H1 (cell line): ENCODE measurements around the gene RELN. TPM values are rescaled to one million over a fixed set of nuclear protein-coding genes. Genes with fewer than 3 reads are reported as not detected.

Experiments used
- CTCF ChIA-PET: fragments of 300-600 bp; sonication (Branson Sonifier 250); formaldehyde crosslinking; loops from one replicate; lab custom pipeline; 2021; ENCODE audit not compliant: partially characterized antibody; lab: Charles Lee
- POLR2A ChIA-PET: fragments of 300-600 bp; sonication (Branson Sonifier 250); formaldehyde crosslinking; loops from one replicate; lab custom pipeline; 2021; ENCODE audit warnings: inconsistent platforms; ENCODE audit not compliant: partially characterized antibody; lab: Charles Lee
- DNase-seq, 2 experiments: peaks; one replicate each; pipeline versions ENCODE4 v3.0.0 to v3.0.0-alpha.2; 2010 to 2022; ENCODE audit warnings: low spot score in 2 of 2, low read depth in 1 of 2, mixed read lengths in 1 of 2
- FAIRE-seq: peaks from 2 replicates; lab custom pipeline; 2011; peaks lifted over from hg19 to GRCh38; lab: Jason Lieb, UNC
- H2AFZ ChIP-seq: 2 replicates; pipeline ENCODE4 v1.8.1; 2012; ENCODE audit warnings: low read length, inconsistent platforms
- H2AK5ac ChIP-seq: 2 replicates; pipeline ENCODE4 v1.6.1; 2013; ENCODE audit warnings: low read depth, low read length
- H2BK120ac ChIP-seq: replicated peaks from 2 replicates; pipeline ENCODE3; 2013; ENCODE audit warnings: low read depth, low read length, inconsistent platforms
- H2BK12ac ChIP-seq: 2 replicates; pipeline ENCODE4 v1.6.1; 2013; ENCODE audit warnings: low read depth, low read length
- H2BK15ac ChIP-seq: 2 replicates; pipeline ENCODE4 v1.6.1; 2013; ENCODE audit warnings: low read length
- H2BK20ac ChIP-seq: 2 replicates; pipeline ENCODE4 v1.6.1; 2013; ENCODE audit warnings: low read length
- H2BK5ac ChIP-seq: 2 replicates; pipeline ENCODE4 v1.6.1; 2013; ENCODE audit warnings: low read depth, low read length
- H3K14ac ChIP-seq: 2 replicates; pipeline ENCODE4 v1.6.1; 2013; ENCODE audit warnings: inconsistent platforms; ENCODE audit not compliant: insufficient read length
- H3K18ac ChIP-seq: 2 replicates; pipeline ENCODE4 v1.6.1; 2013; ENCODE audit warnings: low read length; ENCODE audit errors: extremely low read depth
- H3K23ac ChIP-seq: 2 replicates; pipeline ENCODE4 v1.6.1; 2013; ENCODE audit warnings: inconsistent platforms; ENCODE audit not compliant: insufficient read length
- H3K23me2 ChIP-seq: 2 replicates; pipeline ENCODE4 v1.6.1; 2013; ENCODE audit warnings: low read depth, low read length
- H3K27ac ChIP-seq: 2 replicates; pipeline ENCODE4 v1.6.1; 2011; ENCODE audit warnings: low read depth, low read length, inconsistent platforms
- H3K27me3 ChIP-seq, 4 experiments: replicated peaks in 1 of 4; 1 replicate in 1 of 4; 2 replicates in 3 of 4; pipeline versions ENCODE4 v1.6.1 to v1.8.1; 2011 to 2013; ENCODE audit warnings: low read length in 3 of 4, mild to moderate bottlenecking in 3 of 4, inconsistent platforms in 2 of 4, mixed read lengths in 2 of 4, moderate library complexity in 1 of 4; ENCODE audit not compliant: control insufficient read depth in 3 of 4, insufficient read depth in 3 of 4; ENCODE audit errors: extremely low read depth in 1 of 4
- H3K36me3 ChIP-seq, 4 experiments: 2 replicates each; pipeline versions ENCODE4 v1.6.1 to v1.8.1; 2011 to 2013; ENCODE audit warnings: mild to moderate bottlenecking in 4 of 4, low read length in 3 of 4, moderate library complexity in 2 of 4, control low read depth in 1 of 4, inconsistent platforms in 1 of 4; ENCODE audit not compliant: insufficient read depth in 4 of 4, control insufficient read depth in 2 of 4
- H3K4ac ChIP-seq: replicated peaks from 2 replicates; pipeline ENCODE3; 2013; ENCODE audit warnings: low read length, low read depth, mixed read lengths, inconsistent platforms; ENCODE audit not compliant: insufficient read length
- H3K4me1 ChIP-seq, 4 experiments: replicated peaks in 1 of 4; 1 replicate in 1 of 4; 2 replicates in 3 of 4; pipeline versions ENCODE4 v1.6.1 to v1.8.1; 2011 to 2013; ENCODE audit warnings: low read length in 3 of 4, inconsistent platforms in 2 of 4, mixed read lengths in 1 of 4; ENCODE audit not compliant: insufficient read depth in 4 of 4, control insufficient read depth in 3 of 4
- H3K4me2 ChIP-seq, 2 experiments: 2 replicates each; pipeline versions ENCODE4 v1.6.1 to v1.8.1; 2011 to 2013; ENCODE audit warnings: low read depth in 2 of 2, low read length in 2 of 2, control low read depth in 1 of 2, inconsistent platforms in 1 of 2, mild to moderate bottlenecking in 1 of 2; ENCODE audit not compliant: insufficient read depth in 1 of 2
- H3K4me3 ChIP-seq, 4 experiments: fragments of 200-600, 300-600 bp in 1 of 4; sonication (generic), shearing (Covaris generic), sonication (Bioruptor Twin) in 1 of 4; 2 replicates each; pipeline versions ENCODE4 v1.5.1 to v1.8.1; 2011 to 2016; ENCODE audit warnings: low read length in 4 of 4, low read depth in 3 of 4, control low read depth in 2 of 4, inconsistent platforms in 2 of 4, mild to moderate bottlenecking in 2 of 4, mixed read lengths in 1 of 4, moderate library complexity in 1 of 4; ENCODE audit not compliant: insufficient read depth in 2 of 4; ENCODE audit errors: extremely low read depth in 1 of 4
- H3K56ac ChIP-seq: replicated peaks from 2 replicates; pipeline ENCODE3; 2013; ENCODE audit warnings: low read depth, mild to moderate bottlenecking, mixed read lengths, low read length, inconsistent platforms; ENCODE audit not compliant: insufficient read length
- H3K79me1 ChIP-seq: 2 replicates; pipeline ENCODE4 v1.6.1; 2013; ENCODE audit warnings: low read depth, low read length, control low read depth
- H3K79me2 ChIP-seq, 2 experiments: 2 replicates each; pipeline versions ENCODE4 v1.6.1 to v1.8.1; 2012 to 2013; ENCODE audit warnings: low read length in 2 of 2, mild to moderate bottlenecking in 2 of 2, inconsistent platforms in 1 of 2; ENCODE audit not compliant: insufficient read depth in 2 of 2, control insufficient read depth in 1 of 2
- H3K9ac ChIP-seq, 4 experiments: replicated peaks in 1 of 4; 1 replicate in 1 of 4; 2 replicates in 3 of 4; pipeline versions ENCODE4 v1.6.1 to v1.8.1; 2011 to 2013; ENCODE audit warnings: low read depth in 3 of 4, low read length in 3 of 4, control low read depth in 2 of 4, mild to moderate bottlenecking in 2 of 4, moderate library complexity in 2 of 4, inconsistent platforms in 1 of 4; ENCODE audit errors: extremely low read depth in 1 of 4
- H3K9me3 ChIP-seq, 2 experiments: 2 replicates each; pipeline versions ENCODE4 v1.6.1 to v1.8.1; 2012 to 2013; ENCODE audit warnings: mild to moderate bottlenecking in 2 of 2, moderate library complexity in 2 of 2, control low read depth in 1 of 2, inconsistent platforms in 1 of 2, low read depth in 1 of 2, low read length in 1 of 2, mixed read lengths in 1 of 2; ENCODE audit not compliant: insufficient read depth in 2 of 2
- H4K20me1 ChIP-seq, 2 experiments: replicated peaks in 1 of 2; 2 replicates each; pipeline versions ENCODE3 to v1.8.1; 2011 to 2013; ENCODE audit warnings: inconsistent platforms in 2 of 2, low read length in 2 of 2, mild to moderate bottlenecking in 1 of 2; ENCODE audit not compliant: insufficient read depth in 2 of 2, control insufficient read depth in 1 of 2
- H4K5ac ChIP-seq: 2 replicates; pipeline ENCODE4 v1.6.1; 2013; ENCODE audit warnings: low read length, low read depth, mixed read lengths, inconsistent platforms; ENCODE audit not compliant: insufficient read length
- H4K8ac ChIP-seq: 2 replicates; pipeline ENCODE4 v1.8.0; 2013; ENCODE audit warnings: mild to moderate bottlenecking, moderate library complexity, low read length, inconsistent platforms; ENCODE audit not compliant: insufficient read depth; ENCODE audit errors: extremely low read depth
- H4K91ac ChIP-seq: replicated peaks from 2 replicates; pipeline ENCODE3; 2013; ENCODE audit warnings: low read length, mixed read lengths, inconsistent platforms; ENCODE audit not compliant: insufficient read length
- CEBPB ChIP-seq: IDR thresholded peaks from 2 replicates; pipeline ENCODE4 v1.6.1; 2012; ENCODE audit warnings: low read depth, low read length
- CHD2 ChIP-seq: IDR thresholded peaks from 2 replicates; pipeline ENCODE4 v1.6.1; 2012; ENCODE audit warnings: low read length, improper control_type of control experiment
- HDAC6 ChIP-seq: IDR thresholded peaks from one replicate; pipeline ENCODE4 v1.7.1; 2012; ENCODE audit warnings: low read depth, mild to moderate bottlenecking, inconsistent platforms, low read length, moderate library complexity
- POLR2AphosphoS5 ChIP-seq: IDR thresholded peaks from 2 replicates; pipeline ENCODE4 v1.6.1; 2011; ENCODE audit warnings: low read depth, low read length
- RNF2 ChIP-seq: fragments of 200-900, 300-1000 bp; sonication (generic); IDR thresholded peaks from 2 replicates; pipeline ENCODE4 v1.7.1; 2016; ENCODE audit warnings: borderline replicate concordance, low read depth, mild to moderate bottlenecking, antibody characterized with exemption, low read length; ENCODE audit not compliant: poor library complexity, severe bottlenecking; ENCODE audit errors: missing control alignments
- SIX5 ChIP-seq: IDR thresholded peaks from 2 replicates; pipeline ENCODE4 v1.6.1; 2011; ENCODE audit warnings: mild to moderate bottlenecking, low read depth, low read length
- SP2 ChIP-seq: IDR thresholded peaks from 2 replicates; pipeline ENCODE4 v1.6.1; 2012; ENCODE audit warnings: mild to moderate bottlenecking, low read length, inconsistent platforms
- SRF ChIP-seq: IDR thresholded peaks from 2 replicates; pipeline ENCODE4 v1.6.1; 2011; ENCODE audit warnings: mild to moderate bottlenecking, low read depth, low read length, moderate library complexity
- WGBS, 2 experiments: shearing (Covaris generic) in 1 of 2; methylation state at CpG; one replicate each; pipeline versions ENCODE4 v1.1.6 to v1.1.7; 2013 to 2015; ENCODE audit warnings: low lambda C conversion rate in 2 of 2, mixed read lengths in 2 of 2, inconsistent platforms in 1 of 2, low coverage in 1 of 2, missing lambda C conversion rate in 1 of 2; ENCODE audit not compliant: insufficient replicate concordance in 2 of 2, insufficient coverage in 1 of 2, insufficient read length in 1 of 2; ENCODE audit errors: extremely low coverage in 1 of 2, missing lambda C conversion rate in 1 of 2; 5-methylcytosine and 5-hydroxymethylcytosine counted together
- polyA plus RNA-seq, 7 experiments: library from polyadenylated mRNA; depleted of rRNA in 3 of 7; stranded (reverse) in 5 of 7; unstranded in 2 of 7; fragments of >200 nt in 5 of 7; fragments of 200-250 nt in 2 of 7; gene quantifications; 1 replicate in 5 of 7; 2 replicates in 1 of 7; 4 replicates in 1 of 7; pipeline versions ENCODE4 v1.2.1 to v1.2.3, GENCODE V29; 2011 to 2013; ENCODE audit warnings: missing spikeins in 2 of 7, mixed read lengths in 2 of 7
- total RNA-seq: library from RNA; stranded (reverse); fragmentation: NEBNext Ultra II Directional; extraction: Animal tissue kit (Norgen Biotek cat#: 25700); gene quantifications from 2 replicates; pipeline ENCODE4 v1.2.1, GENCODE V29; 2021

Gene RELN
- total and polyA plus RNA-seq, 2 of the 8 experiments (the other 6 are each of a cell fraction or from before 2014, with no cell fraction given), result 0.03 to 0.07 TPM

- no peak overlapping the region for H2BK5ac ChIP-seq
- H2BK12ac ChIP-seq, result no peak overlapping the region
- no peak overlapping the region for H3K18ac ChIP-seq
- FAIRE-seq, result no peak
- no peak overlapping the region for H2AFZ ChIP-seq
- H3K56ac ChIP-seq, result no peak overlapping the region
- TF ChIP-seq SRF, result no peak
- no peak for TF ChIP-seq POLR2AphosphoS5
- no peak for TF ChIP-seq SP2
- TF ChIP-seq CEBPB, result no peak
- TF ChIP-seq HDAC6, result no peak
- no peak for TF ChIP-seq CHD2
- TF ChIP-seq RNF2, result no peak
- no peak for TF ChIP-seq SIX5
- H4K91ac ChIP-seq, result no peak overlapping the region
- 90% methylated on average over 4 of the region's 4 CpGs; no CpG with 5 or more reads in 1 of the 2 experiments for WGBS, 2 experiments
- no peaks in the 10 kb centered on the region for H3K4me1 ChIP-seq
- ChIA-PET CTCF (no interaction called here), POLR2A (no interaction called here)
- H3K79me2 ChIP-seq, result no peaks in the 10 kb centered on the region
- no peak overlapping the region for H3K14ac ChIP-seq
- no peak overlapping the region for H2BK120ac ChIP-seq
- H3K4ac ChIP-seq, result no peak overlapping the region
- H4K8ac ChIP-seq, result no peak overlapping the region
- H3K27ac ChIP-seq, result no peak overlapping the region
- no peak overlapping the region for H4K5ac ChIP-seq
- no peak overlapping the region for H3K4me3 ChIP-seq
- H3K27me3 ChIP-seq, result no peaks in the 10 kb centered on the region
- no peak overlapping the region for H2AK5ac ChIP-seq
- no peaks in the 10 kb centered on the region for H4K20me1 ChIP-seq
- no peak overlapping the region for H3K23ac ChIP-seq
- H3K79me1 ChIP-seq, result no peaks in the 10 kb centered on the region
- DNase-seq, result no peak
- H3K9ac ChIP-seq, result no peak overlapping the region
- H2BK15ac ChIP-seq, result no peak overlapping the region
- no peaks in the 10 kb centered on the region for H3K36me3 ChIP-seq
- no peak overlapping the region for H3K4me2 ChIP-seq
- H2BK20ac ChIP-seq, result no peak overlapping the region
- H3K9me3 ChIP-seq, result no peaks in the 10 kb centered on the region
- no peaks in the 10 kb centered on the region for H3K23me2 ChIP-seq
Measured at GRCh38 chr7:103729026-103729425, 260.4 kb downstream of the RELN start.
